Right cardiac atrium (tissue), 5 donors: ENCODE data around the gene CHST7. TPM values are rescaled to one million over a fixed set of nuclear protein-coding genes. Genes with fewer than 3 reads are reported as not detected.

Experiments used
- ATAC-seq, 2 donors: fragments of 200-7000 bp; cut with Tn5 transposase; one replicate each; pipeline versions ENCODE4 v1.8.0 to v1.9.1; 2020; ENCODE audit warnings: moderate library complexity in 2 of 2, mild to moderate bottlenecking in 1 of 2
- DNase-seq, 3 donors: peaks; one replicate each; pipeline ENCODE4 v3.0.0-alpha.2; 2020
- H3K27ac ChIP-seq: one replicate; pipeline ENCODE4 v1.5.1; 2013; ENCODE audit warnings: mild to moderate bottlenecking, low read length, control low read depth, moderate library complexity
- H3K27me3 ChIP-seq: one replicate; pipeline ENCODE4 v1.6.1; 2013; ENCODE audit not compliant: control insufficient read depth, insufficient read depth
- H3K4me1 ChIP-seq: one replicate; pipeline ENCODE4 v1.6.1; 2013; ENCODE audit warnings: low read length; ENCODE audit not compliant: control insufficient read depth, insufficient read depth
- H3K4me3 ChIP-seq: one replicate; pipeline ENCODE4 v1.5.1; 2013; ENCODE audit warnings: low read length, control low read depth
- H3K9me3 ChIP-seq: one replicate; pipeline ENCODE4 v1.6.1; 2013; ENCODE audit warnings: low read length; ENCODE audit not compliant: control insufficient read depth
- WGBS: extraction: QIAGEN DNeasy Blood & Tissue Kit; methylation state at CpG from one replicate; pipeline ENCODE4 v1.1.7; 2013; 5-methylcytosine and 5-hydroxymethylcytosine counted together
- intact Hi-C, 4 donors: fragments of 100-400 bp; cut with DNase I; formaldehyde crosslinking; loops; one replicate each; pipeline versions ENCODE4 v1.11.0 to v1.14.0; 2022 to 2023
- polyA plus RNA-seq: library from polyadenylated mRNA; stranded (reverse); fragments of 200-250 nt; gene quantifications from one replicate; pipeline ENCODE4 v1.2.3, GENCODE V29; 2013
- total RNA-seq, 4 donors: library from RNA; stranded (reverse); fragmentation: NEBNext Ultra II Directional; extraction: Animal tissue kit (Norgen Biotek cat#: 25700); gene quantifications; one replicate each; pipeline ENCODE4 v1.2.1, GENCODE V29; 2021
- donor health status: healthy with polysubstance abuse.
- donor health status: DM: no; HTN: yes; CAD: no.
- donor health status: DM: no; HTN: no; CAD: no.
- donor health status: DM: no; HTN: yes; CAD: no; lungs with severe emphysema.
- donor health status: DM: yes; HTN: yes; CAD: no.

The CHST7 gene
- total and polyA plus RNA-seq, 5 donors, result 10.6 to 41.5 (median 14.3) TPM

DNA sequence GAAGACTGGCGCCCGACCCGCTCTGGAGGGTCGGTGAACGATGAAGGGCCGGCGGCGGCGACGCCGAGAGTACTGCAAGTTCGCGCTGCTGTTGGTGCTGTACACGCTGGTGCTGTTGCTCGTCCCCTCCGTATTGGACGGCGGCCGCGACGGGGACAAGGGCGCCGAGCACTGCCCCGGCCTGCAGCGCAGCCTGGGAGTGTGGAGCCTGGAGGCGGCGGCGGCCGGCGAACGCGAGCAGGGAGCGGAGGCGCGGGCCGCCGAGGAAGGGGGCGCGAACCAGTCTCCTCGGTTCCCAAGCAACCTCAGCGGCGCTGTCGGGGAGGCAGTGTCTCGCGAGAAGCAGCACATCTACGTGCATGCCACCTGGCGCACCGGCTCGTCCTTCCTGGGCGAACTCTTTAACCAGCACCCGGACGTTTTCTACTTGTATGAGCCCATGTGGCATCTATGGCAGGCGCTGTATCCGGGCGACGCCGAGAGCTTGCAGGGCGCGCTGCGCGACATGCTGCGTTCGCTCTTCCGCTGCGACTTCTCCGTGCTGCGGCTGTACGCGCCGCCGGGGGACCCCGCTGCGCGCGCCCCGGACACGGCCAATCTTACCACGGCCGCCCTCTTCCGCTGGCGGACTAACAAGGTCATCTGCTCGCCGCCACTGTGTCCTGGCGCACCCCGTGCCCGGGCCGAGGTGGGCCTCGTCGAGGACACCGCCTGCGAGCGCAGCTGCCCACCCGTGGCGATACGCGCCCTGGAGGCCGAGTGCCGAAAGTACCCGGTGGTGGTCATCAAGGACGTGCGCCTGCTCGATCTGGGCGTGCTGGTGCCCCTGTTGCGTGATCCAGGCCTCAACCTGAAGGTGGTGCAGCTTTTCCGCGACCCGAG, 568 bp downstream of the CHST7 start:
- under 1% methylated on average over 101 of the region's 107 CpGs for WGBS
- peak; percentile 37 to 44 for ATAC-seq
- H3K9me3 ChIP-seq, result no peaks in the 10 kb centered on the region
- H3K27ac ChIP-seq, result peak overlapping the region; percentile 87
- peak; percentile 46 to 80 (median 79) for DNase-seq
- intact Hi-C loops, result loop anchor here in 1 of 4 donors (2.0 kb wide), 1 partner anchor 69 kb away; no protein-coding TSS in a partner anchor
- peak overlapping the region; percentile 75 for H3K4me3 ChIP-seq
- H3K4me1 ChIP-seq, result peaks cover 8% of the 10 kb centered on the region
- no peaks in the 10 kb centered on the region for H3K27me3 ChIP-seq

DNA sequence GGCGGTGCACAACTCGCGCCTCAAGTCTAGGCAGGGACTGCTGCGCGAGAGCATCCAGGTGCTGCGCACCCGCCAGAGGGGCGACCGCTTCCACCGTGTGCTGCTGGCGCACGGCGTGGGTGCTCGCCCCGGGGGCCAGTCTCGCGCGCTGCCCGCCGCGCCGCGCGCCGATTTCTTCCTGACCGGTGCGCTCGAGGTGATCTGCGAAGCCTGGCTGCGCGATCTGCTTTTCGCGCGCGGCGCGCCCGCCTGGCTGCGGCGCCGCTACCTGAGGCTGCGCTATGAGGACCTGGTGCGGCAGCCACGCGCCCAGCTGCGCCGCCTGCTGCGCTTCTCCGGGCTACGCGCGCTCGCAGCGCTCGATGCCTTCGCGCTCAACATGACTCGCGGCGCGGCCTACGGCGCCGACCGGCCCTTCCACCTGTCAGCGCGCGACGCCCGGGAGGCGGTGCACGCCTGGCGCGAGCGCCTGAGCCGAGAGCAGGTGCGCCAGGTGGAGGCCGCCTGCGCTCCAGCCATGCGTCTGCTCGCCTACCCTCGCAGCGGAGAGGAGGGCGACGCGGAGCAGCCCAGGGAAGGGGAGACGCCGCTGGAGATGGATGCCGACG, 1.3 kb downstream of the CHST7 start:
- DNase-seq (peak; percentile 17 to 61 (median 58)), ATAC-seq (peak in 1 of 2 donors; percentile 2)
- Histone ChIP-seq H3K4me1 (peaks cover 9% of the 10 kb centered on the region), H3K9me3 (no peaks in the 10 kb centered on the region), H3K27ac (peak overlapping the region; percentile 87), H3K4me3 (peak overlapping the region; percentile 75), H3K27me3 (no peaks in the 10 kb centered on the region)
- WGBS, result under 1% methylated on average over 89 of the region's 90 CpGs
- intact Hi-C loops, result no loop called here

DNA sequence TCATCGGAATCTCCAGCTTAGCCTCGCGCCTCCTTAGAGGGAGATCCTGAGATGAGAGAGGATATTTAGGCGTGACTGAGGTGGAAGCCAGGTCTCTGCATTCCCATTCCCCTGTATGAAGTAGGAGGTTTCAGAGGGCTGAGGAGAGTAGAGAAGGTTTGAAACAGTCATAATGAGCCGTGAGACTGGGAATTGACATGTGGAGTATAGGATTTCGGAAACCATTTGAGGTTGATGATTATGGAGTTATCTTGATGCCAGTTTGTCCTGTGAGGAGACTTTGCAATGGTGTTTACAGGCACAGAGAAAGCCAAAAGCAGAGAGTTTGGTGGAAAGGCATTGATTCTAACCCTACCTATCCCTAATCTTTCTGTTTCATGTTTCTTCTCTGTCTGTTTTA, 2.0 kb downstream of the CHST7 start:
- H3K27ac ChIP-seq, result peak overlapping the region; percentile 87
- no peak for DNase-seq
- H3K4me3 ChIP-seq, result peak overlapping the region; percentile 75
- no peaks in the 10 kb centered on the region for H3K9me3 ChIP-seq
- no peaks in the 10 kb centered on the region for H3K27me3 ChIP-seq
- H3K4me1 ChIP-seq, result peaks cover 9% of the 10 kb centered on the region
- intact Hi-C loops, result no loop called here
- no peak for ATAC-seq
- WGBS, result 14% methylated on average over 6 of the region's 6 CpGs

DNA sequence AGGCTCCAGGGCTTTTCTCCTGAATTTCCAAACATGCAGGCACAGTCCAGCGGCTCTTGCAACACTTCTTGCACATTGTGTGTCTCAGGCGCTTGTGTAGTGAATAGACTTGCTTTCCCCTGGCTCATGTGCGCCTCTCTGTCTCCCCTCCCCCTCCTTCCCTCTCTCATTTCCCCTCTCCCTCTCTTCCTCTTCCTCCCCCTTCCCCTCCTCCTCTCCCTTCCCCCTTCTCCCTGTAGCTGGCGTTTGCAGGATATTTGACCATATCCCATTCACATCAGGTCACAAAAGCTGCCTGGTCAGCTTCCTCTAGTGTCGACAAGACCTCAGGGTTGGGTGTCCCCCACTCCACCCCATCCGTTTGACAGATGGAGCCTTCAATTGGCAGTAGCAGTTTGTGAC, 2.4 kb downstream of the CHST7 start:
- Histone ChIP-seq H3K27ac (peak overlapping the region; percentile 87), H3K27me3 (no peaks in the 10 kb centered on the region), H3K9me3 (no peaks in the 10 kb centered on the region), H3K4me3 (peak overlapping the region; percentile 75), H3K4me1 (peaks cover 9% of the 10 kb centered on the region)
- 7% methylated on average over 6 of the region's 6 CpGs for WGBS
- intact Hi-C loops, result no loop called here
- peak; percentile 10 to 24 for ATAC-seq
- DNase-seq, result peak; percentile 37 to 73 (median 55)

DNA sequence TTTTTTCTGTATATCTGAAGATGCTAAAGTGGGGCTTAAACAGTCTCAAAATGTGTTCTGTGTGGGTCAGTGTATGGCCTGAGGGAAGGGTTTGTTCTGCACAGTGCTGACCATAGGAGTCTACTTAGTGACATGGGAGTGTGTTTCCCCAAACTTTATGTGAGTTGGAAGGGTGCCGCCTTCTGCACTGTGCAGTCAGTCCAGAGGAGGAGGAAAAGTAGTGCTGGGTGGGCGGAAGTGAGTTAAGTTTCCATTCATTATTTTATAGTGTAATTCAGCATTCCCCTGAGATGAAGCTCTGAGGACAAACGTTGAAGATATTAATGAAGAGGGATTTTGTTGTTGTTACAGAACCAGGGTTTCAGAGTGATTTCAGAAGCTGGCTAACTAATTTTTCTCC, 2.9 kb downstream of the CHST7 start:
- Histone ChIP-seq H3K27me3 (no peaks in the 10 kb centered on the region), H3K9me3 (no peaks in the 10 kb centered on the region), H3K27ac (peak overlapping the region; percentile 87), H3K4me3 (peak overlapping the region; percentile 75), H3K4me1 (peaks cover 9% of the 10 kb centered on the region)
- ATAC-seq, result peak; percentile 29 to 45
- WGBS, result 27% methylated on average over 3 of the region's 3 CpGs
- intact Hi-C loops, result no loop called here
- peak in 2 of 3 donors; percentile 39 to 55 for DNase-seq

DNA sequence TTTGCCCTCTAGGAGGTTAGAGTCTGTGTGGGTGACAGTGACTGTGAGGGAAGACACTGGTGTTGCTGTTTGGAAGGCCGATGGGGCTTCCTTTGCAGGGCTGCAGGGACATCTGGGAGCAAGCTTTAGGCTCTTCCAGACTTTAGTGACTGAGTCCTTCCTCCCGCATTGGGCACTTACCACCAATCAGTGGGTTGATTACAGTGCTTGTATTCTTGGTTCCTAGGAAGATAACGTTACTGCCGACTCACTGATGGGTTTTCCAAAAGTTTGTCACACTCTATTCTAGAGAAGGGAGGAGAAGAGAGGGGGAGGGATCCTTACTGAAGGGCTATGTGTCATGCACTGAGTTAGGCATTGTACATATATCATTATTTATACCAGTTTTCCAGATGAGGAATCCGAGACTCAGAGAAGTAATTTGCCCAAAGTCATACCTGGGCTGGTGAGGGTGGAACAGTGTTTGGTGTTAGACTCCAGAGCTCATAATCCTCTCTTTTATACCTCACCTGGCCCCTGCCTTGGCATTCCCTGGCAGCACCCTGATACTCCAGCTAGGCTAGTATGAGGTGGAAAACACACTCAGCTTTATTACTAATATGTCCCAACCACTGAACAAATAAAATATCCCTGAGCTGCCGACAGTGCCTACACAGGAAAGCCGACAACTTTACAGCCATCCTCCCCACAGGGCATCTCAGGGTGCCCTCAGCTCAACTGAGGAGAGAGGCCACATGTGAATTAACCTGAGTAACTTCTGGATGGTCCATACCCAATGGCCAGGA, 3.8 kb downstream of the CHST7 start:
- ATAC-seq (peak in 1 of 2 donors; percentile 19), DNase-seq (no peak)
- Histone ChIP-seq H3K27me3 (no peaks in the 10 kb centered on the region), H3K4me3 (peak overlapping the region; percentile 34), H3K9me3 (no peaks in the 10 kb centered on the region), H3K4me1 (peaks cover 9% of the 10 kb centered on the region), H3K27ac (peak overlapping the region; percentile 82)
- WGBS, result 37% methylated on average over 7 of the region's 7 CpGs
- intact Hi-C loops, result no loop called here

DNA sequence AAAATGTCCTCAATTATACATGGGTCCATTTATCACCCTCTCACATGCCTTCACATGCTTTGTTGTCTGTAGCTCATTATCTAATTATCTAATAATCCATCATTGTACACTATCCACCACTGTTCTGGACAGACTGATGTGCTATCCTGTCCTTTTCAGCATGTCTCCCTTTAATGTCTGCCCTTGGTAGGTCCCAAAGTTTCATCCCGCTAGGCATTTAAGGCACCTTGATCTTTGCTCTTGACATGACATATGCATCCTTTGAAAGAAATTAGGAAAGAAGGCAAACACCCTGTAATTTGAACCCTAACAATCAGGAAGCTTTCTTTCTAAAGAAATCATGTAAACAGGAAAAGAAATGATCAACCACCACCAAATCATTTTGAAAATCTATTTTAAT, 5.7 kb downstream of the CHST7 start:
- Histone ChIP-seq H3K4me1 (peaks cover 11% of the 10 kb centered on the region), H3K27me3 (no peaks in the 10 kb centered on the region), H3K27ac (no peak overlapping the region), H3K9me3 (no peaks in the 10 kb centered on the region), H3K4me3 (no peak overlapping the region)
- intact Hi-C loops, result no loop called here
- DNase-seq, result no peak
- 100% methylated on average over 1 of the region's 1 CpG for WGBS
- no peak for ATAC-seq

DNA sequence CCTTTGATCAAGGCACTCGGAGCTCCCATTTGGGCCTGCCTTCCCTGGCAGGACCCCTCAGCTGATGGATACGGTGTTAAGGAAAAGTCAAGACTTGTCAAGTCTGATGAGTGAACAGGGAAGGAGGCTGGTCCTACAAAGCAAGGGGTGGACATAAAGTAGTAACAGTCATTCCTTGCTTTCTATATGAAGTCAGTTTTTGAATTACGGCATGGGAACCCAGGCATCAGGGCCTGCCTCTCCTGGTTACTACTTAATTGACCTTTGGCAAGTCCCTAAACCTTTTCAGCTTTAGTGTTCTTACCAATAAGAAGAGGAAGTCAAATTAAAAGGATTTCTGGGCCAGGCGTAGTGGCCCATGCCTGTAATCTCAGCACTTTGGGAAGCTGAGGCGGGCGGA, 7.0 kb downstream of the CHST7 start:
- no peak for ATAC-seq
- H3K4me3 ChIP-seq, result no peak overlapping the region
- no peak overlapping the region for H3K27ac ChIP-seq
- no peaks in the 10 kb centered on the region for H3K27me3 ChIP-seq
- peaks cover 12% of the 10 kb centered on the region for H3K4me1 ChIP-seq
- intact Hi-C loops, result no loop called here
- 96% methylated on average over 6 of the region's 6 CpGs for WGBS
- no peaks in the 10 kb centered on the region for H3K9me3 ChIP-seq
- no peak for DNase-seq

DNA sequence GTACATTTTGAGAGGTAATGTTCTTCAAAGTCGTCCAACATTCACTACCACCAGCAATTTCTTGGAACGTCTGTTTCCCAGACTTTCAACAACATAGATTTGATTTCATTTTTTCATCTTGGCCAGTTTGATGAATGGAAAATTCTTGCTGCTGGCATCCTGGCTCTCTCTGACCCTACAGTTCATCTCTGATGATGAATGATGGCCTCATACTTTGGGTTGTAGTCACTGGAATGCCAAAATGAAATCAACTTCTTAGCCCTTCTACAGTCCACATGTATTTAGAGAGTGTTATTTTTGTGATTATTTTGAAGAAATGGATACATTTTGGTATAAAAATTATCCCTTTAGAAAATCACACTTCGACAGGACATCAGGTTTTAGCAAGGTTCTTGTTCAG, 8.8 kb downstream of the CHST7 start:
- intact Hi-C loops, result no loop called here
- Histone ChIP-seq H3K9me3 (no peaks in the 10 kb centered on the region), H3K4me3 (no peak overlapping the region), H3K27me3 (no peaks in the 10 kb centered on the region), H3K27ac (peak overlapping the region; percentile 37), H3K4me1 (peaks cover 12% of the 10 kb centered on the region)
- 52% methylated on average over 3 of the region's 3 CpGs for WGBS
- ATAC-seq (no peak), DNase-seq (no peak)

DNA sequence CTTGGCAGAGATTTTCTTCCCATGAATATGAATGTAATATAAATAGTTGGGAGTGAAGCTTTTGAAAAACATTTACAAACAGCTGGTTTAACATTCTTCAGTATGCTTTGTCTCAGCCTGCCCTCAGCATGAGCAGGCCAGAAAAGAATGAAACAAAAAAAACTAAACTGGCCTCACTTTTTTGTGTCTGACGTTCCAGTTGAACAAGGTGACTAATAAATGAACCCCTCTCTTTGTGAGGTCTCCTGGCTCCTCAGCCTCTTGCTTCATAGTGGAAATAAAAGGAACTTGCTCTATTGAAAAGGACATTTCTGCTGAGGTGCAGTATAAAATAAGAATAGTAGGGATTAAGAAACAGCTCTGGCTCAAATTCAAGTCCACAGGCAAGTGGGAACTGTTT, 9.4 kb downstream of the CHST7 start:
- WGBS, result 3% methylated on average over 1 of the region's 1 CpG
- DNase-seq (no peak), ATAC-seq (peak in 1 of 2 donors; percentile 40)
- intact Hi-C loops, result no loop called here
- H3K9me3 ChIP-seq, result no peaks in the 10 kb centered on the region
- peak overlapping the region; percentile 37 for H3K27ac ChIP-seq
- H3K4me3 ChIP-seq, result no peak overlapping the region
- peaks cover 9% of the 10 kb centered on the region for H3K4me1 ChIP-seq
- H3K27me3 ChIP-seq, result no peaks in the 10 kb centered on the region

DNA sequence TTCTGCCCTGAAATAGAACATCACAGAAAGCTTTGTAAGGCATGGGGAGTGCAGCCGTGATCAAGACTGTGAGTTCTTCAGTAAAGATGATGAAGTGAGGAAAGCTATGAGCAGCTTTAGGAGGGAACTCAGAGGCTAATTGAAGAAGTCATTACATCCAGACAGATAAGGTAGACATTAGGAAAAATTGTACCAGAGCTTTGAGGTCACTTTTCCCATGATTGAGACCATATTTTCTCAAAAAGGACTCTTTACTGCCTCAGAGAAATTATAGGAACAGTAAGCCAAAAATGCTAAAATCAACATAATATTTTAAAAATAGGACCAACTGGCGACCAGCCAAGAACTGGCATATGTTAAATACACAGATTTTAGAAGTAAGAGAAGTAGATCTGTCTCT, 11.2 kb downstream of the CHST7 start:
- no peaks in the 10 kb centered on the region for H3K9me3 ChIP-seq
- H3K27ac ChIP-seq, result no peak overlapping the region
- H3K4me3 ChIP-seq, result no peak overlapping the region
- H3K27me3 ChIP-seq, result no peaks in the 10 kb centered on the region
- ATAC-seq, result no peak
- WGBS, result 34% methylated on average over 2 of the region's 2 CpGs
- intact Hi-C loops, result no loop called here
- peaks cover 8% of the 10 kb centered on the region for H3K4me1 ChIP-seq
- DNase-seq, result no peak
